Hepatocyte (in vitro differentiated cells): Measurements from ENCODE around the gene PRKACB. TPM values are rescaled to one million over a fixed set of nuclear protein-coding genes. Genes with fewer than 3 reads are reported as not detected.

Source experiments
- DNase-seq: peaks from one replicate; pipeline ENCODE4 v3.0.0-alpha.2; 2016; ENCODE audit warnings: low spot score
- H2AFZ ChIP-seq: fragments of 200-600 bp; sonication (generic); 2 replicates; pipeline ENCODE4 v1.6.0; 2016; ENCODE audit warnings: antibody characterized with exemption, mild to moderate bottlenecking
- H3K27ac ChIP-seq: fragments of 200-600 bp; sonication (generic); 2 replicates; pipeline ENCODE4 v1.5.1; 2016; ENCODE audit warnings: mild to moderate bottlenecking
- H3K27me3 ChIP-seq: fragments of 200-600 bp; sonication (generic); 2 replicates; pipeline ENCODE4 v1.6.1; 2016
- H3K36me3 ChIP-seq: fragments of 200-600 bp; sonication (generic); replicated peaks from 2 replicates; pipeline ENCODE4 v1.5.1; 2016; ENCODE audit warnings: low read depth; ENCODE audit not compliant: insufficient read depth
- H3K4me1 ChIP-seq: fragments of 200-600 bp; sonication (generic); 2 replicates; pipeline ENCODE4 v1.5.1; 2016; ENCODE audit warnings: mild to moderate bottlenecking, moderate library complexity; ENCODE audit not compliant: insufficient read depth
- H3K4me2 ChIP-seq: fragments of 200-600 bp; sonication (generic); 2 replicates; pipeline ENCODE4 v1.6.0; 2016
- H3K4me3 ChIP-seq: fragments of 200-600 bp; sonication (generic); 2 replicates; pipeline ENCODE4 v1.5.1; 2016; ENCODE audit warnings: mild to moderate bottlenecking
- H3K79me2 ChIP-seq: fragments of 200-600 bp; sonication (generic); 2 replicates; pipeline ENCODE4 v1.6.0; 2017; ENCODE audit warnings: mild to moderate bottlenecking
- H3K9me2 ChIP-seq: fragments of 200-600 bp; sonication (generic); replicated peaks from 2 replicates; pipeline ENCODE4 v1.6.0; 2017; ENCODE audit warnings: mild to moderate bottlenecking; ENCODE audit not compliant: insufficient read depth
- H3K9me3 ChIP-seq: fragments of 200-600 bp; sonication (generic); 2 replicates; pipeline ENCODE4 v1.5.1; 2016; ENCODE audit warnings: low read depth, mild to moderate bottlenecking
- H4K20me1 ChIP-seq: fragments of 200-600 bp; sonication (generic); 2 replicates; pipeline ENCODE4 v1.6.0; 2016; ENCODE audit warnings: mild to moderate bottlenecking; ENCODE audit not compliant: insufficient read depth, poor library complexity, severe bottlenecking
- EZH2 ChIP-seq: fragments of 200-600 bp; sonication (generic); IDR thresholded peaks from 2 replicates; pipeline ENCODE4 v1.6.1; 2016; ENCODE audit warnings: antibody characterized with exemption, mild to moderate bottlenecking, borderline replicate concordance
- EZH2phosphoT487 ChIP-seq: fragments of 200-600 bp; sonication (generic); IDR thresholded peaks from one replicate; pipeline ENCODE4 v1.6.1; 2018; ENCODE audit warnings: antibody characterized with exemption, mild to moderate bottlenecking, low read depth, moderate library complexity; ENCODE audit not compliant: unreplicated experiment, severe bottlenecking
- WGBS: methylation state at CpG from one replicate; pipeline ENCODE4 v1.1.6; 2016; ENCODE audit warnings: low lambda C conversion rate; ENCODE audit errors: missing lambda C conversion rate; 5-methylcytosine and 5-hydroxymethylcytosine counted together
- polyA plus RNA-seq: library from polyadenylated mRNA; unstranded; fragments of >200 nt; fragmentation: Nextera tagmentation; extraction: Ambion mirVana; gene quantifications from 2 replicates; pipeline ENCODE4 v1.2.1, GENCODE V29; 2016
- total RNA-seq: library from RNA; depleted of rRNA; stranded (reverse); fragments of >200 nt; gene quantifications from 2 replicates; pipeline ENCODE4 v1.2.3, GENCODE V29; 2014
- TF ChIP-seq, protein P1 (sequence below): fragments of 200-600 bp; sonication (generic); IDR thresholded peaks from 2 replicates; pipeline ENCODE4 v1.5.1; 2016; ENCODE audit warnings: antibody characterized with exemption, mild to moderate bottlenecking; ENCODE audit not compliant: poor library complexity

PRKACB gene
- total and polyA plus RNA-seq, 2 experiments from 2014 or later, result 14.0 to 29.5 TPM

DNA sequence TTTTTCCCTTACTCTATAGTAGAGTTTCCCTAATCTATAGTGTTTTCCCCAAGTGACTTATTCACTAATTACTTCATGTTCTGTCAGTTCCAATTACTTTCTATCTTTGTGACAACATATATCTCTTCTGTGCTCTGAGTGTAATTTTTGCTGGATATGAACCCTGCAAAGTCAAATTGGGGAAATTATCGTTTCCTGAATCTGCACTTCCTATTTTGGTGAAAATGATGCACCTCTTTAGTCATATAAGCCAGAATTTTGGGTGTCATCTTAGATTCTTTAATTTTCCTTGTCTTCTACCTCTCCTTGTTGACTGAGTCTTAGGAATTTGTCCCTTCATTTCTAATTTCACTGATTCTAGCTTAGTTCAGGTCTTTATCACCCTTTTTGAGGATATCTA lies 33.4 kb upstream of the PRKACB start:
- no peaks in the 10 kb centered on the region for H3K9me2 ChIP-seq
- H3K36me3 ChIP-seq, result no peaks in the 10 kb centered on the region
- no peak overlapping the region for H2AFZ ChIP-seq
- WGBS, result 100% methylated on average over 1 of the region's 1 CpG
- no peaks in the 10 kb centered on the region for H4K20me1 ChIP-seq
- TF ChIP-seq, protein P1, sequence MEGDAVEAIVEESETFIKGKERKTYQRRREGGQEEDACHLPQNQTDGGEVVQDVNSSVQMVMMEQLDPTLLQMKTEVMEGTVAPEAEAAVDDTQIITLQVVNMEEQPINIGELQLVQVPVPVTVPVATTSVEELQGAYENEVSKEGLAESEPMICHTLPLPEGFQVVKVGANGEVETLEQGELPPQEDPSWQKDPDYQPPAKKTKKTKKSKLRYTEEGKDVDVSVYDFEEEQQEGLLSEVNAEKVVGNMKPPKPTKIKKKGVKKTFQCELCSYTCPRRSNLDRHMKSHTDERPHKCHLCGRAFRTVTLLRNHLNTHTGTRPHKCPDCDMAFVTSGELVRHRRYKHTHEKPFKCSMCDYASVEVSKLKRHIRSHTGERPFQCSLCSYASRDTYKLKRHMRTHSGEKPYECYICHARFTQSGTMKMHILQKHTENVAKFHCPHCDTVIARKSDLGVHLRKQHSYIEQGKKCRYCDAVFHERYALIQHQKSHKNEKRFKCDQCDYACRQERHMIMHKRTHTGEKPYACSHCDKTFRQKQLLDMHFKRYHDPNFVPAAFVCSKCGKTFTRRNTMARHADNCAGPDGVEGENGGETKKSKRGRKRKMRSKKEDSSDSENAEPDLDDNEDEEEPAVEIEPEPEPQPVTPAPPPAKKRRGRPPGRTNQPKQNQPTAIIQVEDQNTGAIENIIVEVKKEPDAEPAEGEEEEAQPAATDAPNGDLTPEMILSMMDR, result no peak
- TF ChIP-seq EZH2phosphoT487 (no peak), EZH2 (no peak)
- H3K79me2 ChIP-seq, result no peaks in the 10 kb centered on the region
- no peaks in the 10 kb centered on the region for H3K9me3 ChIP-seq
- no peaks in the 10 kb centered on the region for H3K4me1 ChIP-seq
- H3K4me2 ChIP-seq, result no peak overlapping the region
- no peak overlapping the region for H3K4me3 ChIP-seq
- H3K27me3 ChIP-seq, result no peaks in the 10 kb centered on the region
- DNase-seq, result no peak
- H3K27ac ChIP-seq, result no peak overlapping the region

DNA sequence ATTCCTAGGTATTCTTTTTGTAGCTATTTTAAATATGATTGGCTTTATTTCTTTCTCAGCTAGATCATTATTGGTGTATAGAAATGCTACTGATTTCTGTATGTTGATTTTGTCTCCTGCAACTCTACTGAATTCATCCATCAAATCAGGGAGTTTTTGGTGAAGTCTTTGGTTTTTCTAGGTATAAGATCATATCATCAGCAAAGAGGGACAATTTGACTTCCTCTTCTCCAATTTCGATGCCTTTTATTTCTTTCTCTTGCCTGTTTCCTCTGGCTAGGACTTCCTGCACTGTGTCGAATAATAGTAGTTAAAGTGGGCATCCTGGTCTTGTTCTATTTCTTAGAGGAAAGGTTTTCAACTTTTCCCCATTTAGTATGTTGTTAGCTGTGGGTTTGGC lies 27.5 kb upstream of the PRKACB start:
- TF ChIP-seq EZH2, result no peak
- no peak for TF ChIP-seq EZH2phosphoT487
- TF ChIP-seq, protein P1, result no peak
- DNase-seq, result no peak
- H3K9me2 ChIP-seq, result no peaks in the 10 kb centered on the region
- no peak overlapping the region for H3K4me2 ChIP-seq
- H3K4me3 ChIP-seq, result no peak overlapping the region
- H3K27me3 ChIP-seq, result no peaks in the 10 kb centered on the region
- H3K36me3 ChIP-seq, result no peaks in the 10 kb centered on the region
- no peaks in the 10 kb centered on the region for H3K79me2 ChIP-seq
- H3K9me3 ChIP-seq, result no peaks in the 10 kb centered on the region
- no peak overlapping the region for H3K27ac ChIP-seq
- 97% methylated on average over 2 of the region's 2 CpGs for WGBS
- no peak overlapping the region for H2AFZ ChIP-seq
- H3K4me1 ChIP-seq, result no peaks in the 10 kb centered on the region
- no peaks in the 10 kb centered on the region for H4K20me1 ChIP-seq

DNA sequence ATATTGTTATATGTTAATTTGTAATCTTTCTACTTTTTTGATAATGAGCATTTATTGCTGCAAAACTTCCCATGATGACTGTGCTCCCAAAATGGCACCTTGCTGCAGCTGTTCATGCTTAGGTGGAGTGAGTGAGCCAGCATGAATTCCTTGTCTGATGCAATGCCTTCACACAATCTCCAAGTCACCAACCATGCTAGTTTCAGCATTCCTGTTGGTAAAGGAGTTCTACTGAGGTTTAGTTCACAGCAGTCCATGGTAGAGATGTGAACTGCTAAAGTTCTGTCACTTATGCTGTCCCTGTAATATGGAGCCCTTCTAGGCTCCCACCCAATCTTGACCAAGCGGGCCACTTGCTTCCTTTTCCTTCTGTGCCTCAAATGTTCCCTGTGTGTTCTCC lies 26.2 kb upstream of the PRKACB start:
- H3K79me2 ChIP-seq, result no peaks in the 10 kb centered on the region
- H3K36me3 ChIP-seq, result no peaks in the 10 kb centered on the region
- H4K20me1 ChIP-seq, result no peaks in the 10 kb centered on the region
- H3K4me2 ChIP-seq, result no peak overlapping the region
- H3K9me3 ChIP-seq, result no peaks in the 10 kb centered on the region
- H3K4me3 ChIP-seq, result no peak overlapping the region
- TF ChIP-seq EZH2, result no peak
- TF ChIP-seq, protein P1, result no peak
- no peak for TF ChIP-seq EZH2phosphoT487
- DNase-seq, result no peak
- peaks cover 8% of the 10 kb centered on the region for H3K4me1 ChIP-seq
- WGBS, result 96% methylated on average over 1 of the region's 1 CpG
- H3K27me3 ChIP-seq, result no peaks in the 10 kb centered on the region
- no peak overlapping the region for H3K27ac ChIP-seq
- H2AFZ ChIP-seq, result no peak overlapping the region
- no peaks in the 10 kb centered on the region for H3K9me2 ChIP-seq

DNA sequence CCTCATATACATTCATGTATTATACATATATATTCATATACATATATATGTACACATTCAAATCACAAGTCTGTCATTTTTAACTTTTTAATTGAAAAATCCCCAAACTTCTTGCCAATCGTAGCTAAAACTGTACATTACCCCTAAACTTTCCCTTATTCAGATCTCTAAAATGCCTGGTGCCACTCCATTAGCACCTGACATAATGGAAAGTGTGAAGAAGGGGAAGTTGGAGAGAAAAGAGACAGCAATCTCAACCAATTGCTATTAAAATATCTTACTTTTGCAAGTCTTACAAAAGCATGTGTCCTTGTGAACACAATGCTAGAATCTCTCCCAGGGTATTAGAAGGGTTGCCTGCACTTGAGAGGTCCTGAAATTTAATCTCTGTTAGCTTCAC lies 22.7 kb upstream of the PRKACB start:
- TF ChIP-seq EZH2, result no peak
- no peak for TF ChIP-seq EZH2phosphoT487
- TF ChIP-seq, protein P1, result no peak
- no peak for DNase-seq
- WGBS, result 42% methylated on average over 1 of the region's 1 CpG
- peaks cover 8% of the 10 kb centered on the region for H3K4me1 ChIP-seq
- no peaks in the 10 kb centered on the region for H3K9me2 ChIP-seq
- no peaks in the 10 kb centered on the region for H3K27me3 ChIP-seq
- H3K4me2 ChIP-seq, result no peak overlapping the region
- no peaks in the 10 kb centered on the region for H3K79me2 ChIP-seq
- no peak overlapping the region for H3K4me3 ChIP-seq
- no peak overlapping the region for H2AFZ ChIP-seq
- H4K20me1 ChIP-seq, result no peaks in the 10 kb centered on the region
- H3K27ac ChIP-seq, result no peak overlapping the region
- no peaks in the 10 kb centered on the region for H3K9me3 ChIP-seq
- no peaks in the 10 kb centered on the region for H3K36me3 ChIP-seq
